B cell (primary cell): ENCODE results near the gene EFHB. TPM values are rescaled to one million over a fixed set of nuclear protein-coding genes. Genes with fewer than 3 reads are reported as not detected.

ENCODE experiments used
- ATAC-seq: fragments of 200-7000 bp; cut with Tn5 transposase; one replicate; pipeline ENCODE4 v1.10.0; 2021; ENCODE audit warnings: low read depth, mild to moderate bottlenecking, moderate number of reproducible peaks, moderate library complexity
- CTCF ChIA-PET: fragments of 350-600 bp; sonication (Branson Sonifier 250); formaldehyde crosslinking; loops from one replicate; lab custom pipeline; 2021; ENCODE audit warnings: antibody characterized with exemption, inconsistent platforms; lab: Charles Lee
- POLR2A ChIA-PET: fragments of 350-600 bp; sonication (Branson Sonifier 250); formaldehyde crosslinking; loops from one replicate; lab custom pipeline; 2021; ENCODE audit warnings: antibody characterized with exemption; lab: Charles Lee
- DNase-seq: peaks from one replicate; pipeline ENCODE4 v3.0.0; 2013
- H2AFZ ChIP-seq: 2 replicates; pipeline ENCODE4 v1.6.1; 2012; ENCODE audit warnings: mild to moderate bottlenecking, low read depth, low read length; ENCODE audit not compliant: insufficient read depth, poor library complexity, severe bottlenecking
- H3K27ac ChIP-seq, 2 donors: 1 replicate in 1 of 2; 2 replicates in 1 of 2; pipeline ENCODE4 v1.5.1; 2012 to 2013; ENCODE audit warnings: low read length in 2 of 2, mild to moderate bottlenecking in 2 of 2, moderate library complexity in 1 of 2
- H3K27me3 ChIP-seq, 4 experiments: fragments of 200-600 bp in 1 of 4; sonication (generic) in 1 of 4; replicated peaks in 1 of 4; 1 replicate in 2 of 4; 2 replicates in 2 of 4; pipeline versions ENCODE4 v1.6.1 to v1.7.0; 2013 to 2016; ENCODE audit warnings: low read length in 3 of 4, mild to moderate bottlenecking in 2 of 4, mixed read lengths in 1 of 4, moderate library complexity in 1 of 4; ENCODE audit not compliant: insufficient read depth in 4 of 4, control insufficient read depth in 3 of 4; ENCODE audit errors: control extremely low read depth in 1 of 4
- H3K36me3 ChIP-seq, 2 experiments: replicated peaks in 1 of 2; 1 replicate in 1 of 2; 2 replicates in 1 of 2; pipeline versions ENCODE4 v1.6.1 to v1.7.1; 2013; ENCODE audit warnings: low read length in 1 of 2; ENCODE audit not compliant: insufficient read depth in 2 of 2, control insufficient read depth in 1 of 2; ENCODE audit errors: control extremely low read depth in 1 of 2, extremely low read depth in 1 of 2
- H3K4me1 ChIP-seq, 2 donors: fragments of 200-600 bp in 1 of 2; sonication (generic) in 1 of 2; 1 replicate in 1 of 2; 2 replicates in 1 of 2; pipeline versions ENCODE4 v1.5.1 to v1.6.1; 2013 to 2017; ENCODE audit warnings: low read length in 2 of 2; ENCODE audit not compliant: control insufficient read depth in 2 of 2, insufficient read depth in 2 of 2
- H3K4me2 ChIP-seq: replicated peaks from 2 replicates; pipeline ENCODE3; 2012; ENCODE audit warnings: mild to moderate bottlenecking, low read depth, low read length; ENCODE audit not compliant: poor library complexity, severe bottlenecking
- H3K4me3 ChIP-seq, 5 experiments: fragments of 200-600 bp in 1 of 5; sonication (generic) in 1 of 5; 1 replicate in 3 of 5; 2 replicates in 2 of 5; pipeline versions ENCODE4 v1.5.1 to v1.7.0; 2011 to 2016; ENCODE audit warnings: low read length in 4 of 5, mild to moderate bottlenecking in 4 of 5, low read depth in 2 of 5, control low read depth in 1 of 5, moderate library complexity in 1 of 5; ENCODE audit not compliant: insufficient read depth in 1 of 5; ENCODE audit errors: control extremely low read depth in 1 of 5, extremely low read depth in 1 of 5
- H3K79me2 ChIP-seq: fragments of 200-600 bp; sonication (generic); one replicate; pipeline ENCODE4 v1.6.0; 2016; ENCODE audit warnings: low read length; ENCODE audit not compliant: control insufficient read depth, insufficient read depth
- H3K9ac ChIP-seq: fragments of 200-600 bp; sonication (generic); 2 replicates; pipeline ENCODE4 v1.6.1; 2017; ENCODE audit warnings: mild to moderate bottlenecking, low read length, moderate library complexity
- H3K9me3 ChIP-seq, 3 donors: one replicate each; pipeline versions ENCODE4 v1.6.1 to v1.7.1; 2013; ENCODE audit warnings: low read length in 2 of 3; ENCODE audit not compliant: control insufficient read depth in 2 of 3, insufficient read depth in 1 of 3; ENCODE audit errors: control extremely low read depth in 1 of 3
- H4K20me1 ChIP-seq: 2 replicates; pipeline ENCODE4 v1.6.0; 2012; ENCODE audit warnings: mild to moderate bottlenecking, low read length; ENCODE audit not compliant: insufficient read depth, control insufficient read depth, poor library complexity, severe bottlenecking
- H3K27ac Mint-ChIP-seq: one replicate; pipeline ENCODE4 v1.8.0; 2021; ENCODE audit warnings: mixed read lengths
- H3K27me3 Mint-ChIP-seq: one replicate; pipeline ENCODE4 v1.8.0; 2021; ENCODE audit warnings: mixed read lengths
- H3K4me1 Mint-ChIP-seq: one replicate; pipeline ENCODE4 v1.8.0; 2021; ENCODE audit warnings: mixed read lengths
- H3K4me3 Mint-ChIP-seq: one replicate; pipeline ENCODE4 v1.8.0; 2021; ENCODE audit warnings: mixed read lengths
- H3K9me3 Mint-ChIP-seq: one replicate; pipeline ENCODE4 v1.8.0; 2022; ENCODE audit warnings: mixed read lengths; ENCODE audit not compliant: insufficient read depth
- CTCF ChIP-seq: fragments of 200-600 bp; IDR thresholded peaks from one replicate; pipeline ENCODE4 v1.8.0; 2022; ENCODE audit warnings: antibody characterized with exemption, mild to moderate bottlenecking
- EZH2 ChIP-seq: IDR thresholded peaks from 2 replicates; pipeline ENCODE4 v1.6.1; 2012; ENCODE audit warnings: borderline replicate concordance, low read depth, mild to moderate bottlenecking, moderate library complexity, low read length; ENCODE audit not compliant: insufficient read depth, poor library complexity, severe bottlenecking
- WGBS: methylation state at CpG from one replicate; pipeline ENCODE4 v1.1.5; 2013; ENCODE audit warnings: missing lambda C conversion rate; ENCODE audit not compliant: insufficient coverage; 5-methylcytosine and 5-hydroxymethylcytosine counted together
- intact Hi-C: fragments of 100-400 bp; cut with micrococcal nuclease; formaldehyde crosslinking; loops from one replicate; pipeline ENCODE4 v1.10.0; 2022
- polyA plus RNA-seq: library from polyadenylated mRNA; depleted of rRNA; stranded (reverse); fragments of >200 nt; gene quantifications from 2 replicates; pipeline ENCODE4 v1.2.3, GENCODE V29; 2012
- total RNA-seq, 2 donors: library from RNA; stranded (reverse); fragments of 120-200 nt in 1 of 2; gene quantifications; 1 replicate in 1 of 2; 2 replicates in 1 of 2; pipeline versions ENCODE4 v1.2.3 to v1.2.4, GENCODE V29; 2013 to 2022

The EFHB gene
- total and polyA plus RNA-seq, 2 donors (not counting 1 experiment from before 2014, with no cell fraction given), result 0.74 to 1.3 TPM

GRCh38 chr3:19931767-19932188 lies 2.2 kb downstream of the EFHB start:
- ChIA-PET CTCF (interaction anchor here (0.8 kb wide), 1 partner anchor 65 kb away, joined by 4 read pairs; no protein-coding TSS in a partner anchor), POLR2A (no interaction called here)
- peaks cover 13% of the 10 kb centered on the region for H3K4me1 Mint-ChIP-seq
- Histone ChIP-seq H3K4me1 (peaks cover 10 to 11% of the 10 kb centered on the region in 2 donors), H4K20me1 (no peaks in the 10 kb centered on the region), H3K4me3 (no peak overlapping the region), H3K27ac (no peak overlapping the region), H3K27me3 (peaks cover 0 to 10% (median 0%) of the 10 kb centered on the region in 4 experiments), H2AFZ (no peak overlapping the region), H3K4me2 (peak overlapping the region; percentile 1), H3K9ac (no peak overlapping the region), H3K79me2 (no peaks in the 10 kb centered on the region), H3K9me3 (peaks cover 0 to 2% (median 0%) of the 10 kb centered on the region in 3 donors), H3K36me3 (no peaks in the 10 kb centered on the region)
- ATAC-seq (no peak), DNase-seq (no peak)
- H3K4me3 Mint-ChIP-seq, result no peak overlapping the region
- no peaks in the 10 kb centered on the region for H3K9me3 Mint-ChIP-seq
- no peak overlapping the region for H3K27ac Mint-ChIP-seq
- intact Hi-C loops, result no loop called here
- H3K27me3 Mint-ChIP-seq, result peaks cover 3% of the 10 kb centered on the region
- WGBS, result 21% methylated on average over 1 of the region's 1 CpG
- TF ChIP-seq CTCF, result no peak
- TF ChIP-seq EZH2, result no peak

- Mint-ChIP-seq H3K27ac (peak overlapping the region; percentile 63), H3K27me3 (peaks cover 3% of the 10 kb centered on the region), H3K4me1 (peaks cover 13% of the 10 kb centered on the region), H3K9me3 (no peaks in the 10 kb centered on the region), H3K4me3 (no peak overlapping the region)
- H3K27me3 ChIP-seq, result peaks cover 0 to 10% (median 0%) of the 10 kb centered on the region in 4 experiments
- H4K20me1 ChIP-seq, result no peaks in the 10 kb centered on the region
- H3K4me2 ChIP-seq, result peak overlapping the region; percentile 1
- peaks cover 10 to 11% of the 10 kb centered on the region in 2 donors for H3K4me1 ChIP-seq
- CTCF ChIA-PET, result interaction anchor here (0.6 to 0.8 kb wide), 2 partner anchors 65 to 1605 kb away, joined by 3 to 4 read pairs; no protein-coding TSS in a partner anchor
- no peak overlapping the region for H3K4me3 ChIP-seq
- peak overlapping the region in 1 of 2 donors; percentile 3 for H3K27ac ChIP-seq
- H3K9me3 ChIP-seq, result peaks cover 0 to 2% (median 0%) of the 10 kb centered on the region in 3 donors
- H3K36me3 ChIP-seq, result no peaks in the 10 kb centered on the region
- 10% methylated on average over 2 of the region's 2 CpGs for WGBS
- POLR2A ChIA-PET, result no interaction called here
- H3K79me2 ChIP-seq, result no peaks in the 10 kb centered on the region
- ATAC-seq, result peak; percentile 31
- peak; percentile 52 for DNase-seq
- H3K9ac ChIP-seq, result no peak overlapping the region
- TF ChIP-seq CTCF, result no peak
- no peak for TF ChIP-seq EZH2
- intact Hi-C loops, result no loop called here
- no peak overlapping the region for H2AFZ ChIP-seq
These were observed 2.8 kb downstream of the EFHB start for GRCh38 chr3:19931180-19931692.
